ENCODE results near the gene ABHD16B. TPM values are rescaled to one million over a fixed set of nuclear protein-coding genes. Genes with fewer than 3 reads are reported as not detected.

ABHD16B gene
- total and polyA plus RNA-seq, 2 experiments from 2014 or later: not detected

DNA sequence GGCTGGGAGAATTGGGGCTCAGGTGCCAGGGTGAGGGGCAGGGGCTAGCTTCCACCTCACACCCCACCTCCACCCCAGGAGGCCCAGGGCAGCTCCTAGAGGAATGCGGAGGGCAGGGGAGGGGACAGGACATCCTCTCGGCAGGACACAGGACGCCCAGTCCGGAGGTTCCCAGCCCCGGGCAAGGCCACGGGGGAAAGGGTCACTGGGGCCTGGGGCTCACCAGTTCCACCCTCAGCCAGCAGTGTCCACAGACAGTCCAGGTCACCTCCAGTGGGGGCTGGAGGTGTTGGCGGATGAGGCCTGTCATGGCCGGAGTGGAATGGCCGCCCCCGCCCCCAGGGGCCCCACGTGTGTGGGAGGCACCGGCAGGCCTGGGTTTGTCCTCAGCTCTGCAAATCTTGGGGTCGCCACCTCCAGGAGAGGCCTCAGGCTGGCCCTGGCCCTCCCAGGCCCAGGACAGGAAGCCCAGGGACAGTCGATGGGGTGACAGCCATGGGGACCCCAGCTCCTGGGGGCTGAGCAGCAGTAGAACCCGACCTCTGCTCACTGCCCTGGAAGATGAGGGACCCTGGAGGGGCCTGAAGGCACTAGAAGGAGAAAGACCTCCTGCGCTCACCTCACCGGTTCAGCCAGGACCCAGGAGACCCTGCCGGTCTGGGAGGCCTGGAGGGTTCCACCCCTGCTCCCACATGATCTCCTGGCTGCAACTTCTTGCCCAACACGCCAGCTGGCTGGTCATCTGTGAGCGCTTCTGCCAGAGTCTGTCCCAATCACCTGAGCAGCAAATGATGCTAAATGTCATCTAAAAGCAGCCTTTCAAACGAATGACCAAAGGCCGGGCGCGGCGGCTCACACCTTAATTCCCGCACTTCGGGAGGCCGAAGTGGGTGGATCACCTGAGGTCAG, 13.0 kb upstream of the ABHD16B start (continued):
- TF ChIP-seq, protein P1, sequence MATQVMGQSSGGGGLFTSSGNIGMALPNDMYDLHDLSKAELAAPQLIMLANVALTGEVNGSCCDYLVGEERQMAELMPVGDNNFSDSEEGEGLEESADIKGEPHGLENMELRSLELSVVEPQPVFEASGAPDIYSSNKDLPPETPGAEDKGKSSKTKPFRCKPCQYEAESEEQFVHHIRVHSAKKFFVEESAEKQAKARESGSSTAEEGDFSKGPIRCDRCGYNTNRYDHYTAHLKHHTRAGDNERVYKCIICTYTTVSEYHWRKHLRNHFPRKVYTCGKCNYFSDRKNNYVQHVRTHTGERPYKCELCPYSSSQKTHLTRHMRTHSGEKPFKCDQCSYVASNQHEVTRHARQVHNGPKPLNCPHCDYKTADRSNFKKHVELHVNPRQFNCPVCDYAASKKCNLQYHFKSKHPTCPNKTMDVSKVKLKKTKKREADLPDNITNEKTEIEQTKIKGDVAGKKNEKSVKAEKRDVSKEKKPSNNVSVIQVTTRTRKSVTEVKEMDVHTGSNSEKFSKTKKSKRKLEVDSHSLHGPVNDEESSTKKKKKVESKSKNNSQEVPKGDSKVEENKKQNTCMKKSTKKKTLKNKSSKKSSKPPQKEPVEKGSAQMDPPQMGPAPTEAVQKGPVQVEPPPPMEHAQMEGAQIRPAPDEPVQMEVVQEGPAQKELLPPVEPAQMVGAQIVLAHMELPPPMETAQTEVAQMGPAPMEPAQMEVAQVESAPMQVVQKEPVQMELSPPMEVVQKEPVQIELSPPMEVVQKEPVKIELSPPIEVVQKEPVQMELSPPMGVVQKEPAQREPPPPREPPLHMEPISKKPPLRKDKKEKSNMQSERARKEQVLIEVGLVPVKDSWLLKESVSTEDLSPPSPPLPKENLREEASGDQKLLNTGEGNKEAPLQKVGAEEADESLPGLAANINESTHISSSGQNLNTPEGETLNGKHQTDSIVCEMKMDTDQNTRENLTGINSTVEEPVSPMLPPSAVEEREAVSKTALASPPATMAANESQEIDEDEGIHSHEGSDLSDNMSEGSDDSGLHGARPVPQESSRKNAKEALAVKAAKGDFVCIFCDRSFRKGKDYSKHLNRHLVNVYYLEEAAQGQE (IDR thresholded peaks at IDR 0.05; ENCODE audit: unreplicated experiment): no peak
- TF ChIP-seq, protein P2, sequence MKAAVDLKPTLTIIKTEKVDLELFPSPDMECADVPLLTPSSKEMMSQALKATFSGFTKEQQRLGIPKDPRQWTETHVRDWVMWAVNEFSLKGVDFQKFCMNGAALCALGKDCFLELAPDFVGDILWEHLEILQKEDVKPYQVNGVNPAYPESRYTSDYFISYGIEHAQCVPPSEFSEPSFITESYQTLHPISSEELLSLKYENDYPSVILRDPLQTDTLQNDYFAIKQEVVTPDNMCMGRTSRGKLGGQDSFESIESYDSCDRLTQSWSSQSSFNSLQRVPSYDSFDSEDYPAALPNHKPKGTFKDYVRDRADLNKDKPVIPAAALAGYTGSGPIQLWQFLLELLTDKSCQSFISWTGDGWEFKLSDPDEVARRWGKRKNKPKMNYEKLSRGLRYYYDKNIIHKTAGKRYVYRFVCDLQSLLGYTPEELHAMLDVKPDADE (IDR thresholded peaks at IDR 0.05): no peak
- TF ChIP-seq STAT1 (IDR thresholded peaks at IDR 0.05; ENCODE audit: unreplicated experiment): no peak

DNA sequence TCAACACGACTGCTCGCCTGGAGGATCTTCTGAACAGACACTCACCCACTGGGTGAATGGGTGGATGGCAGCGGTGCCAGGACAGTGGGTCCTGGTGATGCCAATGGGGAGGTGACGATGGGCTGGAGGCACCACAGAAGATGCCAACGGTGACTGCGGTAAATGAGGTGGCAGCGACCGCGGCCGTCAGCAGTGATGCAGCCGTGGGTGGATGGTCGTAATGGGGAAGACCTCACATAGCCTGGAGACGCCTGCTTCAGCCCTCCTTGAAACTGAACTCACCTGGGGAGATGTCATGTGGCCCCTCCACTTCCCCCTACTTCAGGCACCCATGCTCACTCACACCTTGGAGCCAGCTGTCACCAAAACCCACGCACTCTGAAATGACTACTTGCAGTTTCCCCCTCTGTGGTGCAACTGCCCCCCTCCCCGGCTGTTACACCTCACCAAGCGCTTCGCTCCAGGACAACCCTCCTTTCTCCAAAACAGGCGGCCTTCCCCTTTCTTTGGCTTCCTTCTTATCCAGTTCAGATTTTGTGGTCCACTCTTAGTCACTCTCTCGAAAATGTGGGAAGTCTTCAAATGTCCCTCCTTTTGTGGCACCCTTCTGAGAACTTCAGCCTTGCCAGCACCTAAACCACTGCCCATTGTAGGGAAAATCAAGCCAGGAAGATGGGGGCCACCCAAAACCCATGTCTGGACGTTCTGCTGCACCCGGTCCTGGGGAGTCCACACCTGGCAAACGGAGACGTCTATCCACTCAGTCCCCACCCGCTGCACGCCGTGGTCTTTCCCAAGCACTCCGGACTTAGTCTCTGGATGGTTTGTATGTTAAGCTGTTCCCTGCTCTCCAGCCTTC, 10.4 kb upstream of the ABHD16B start:
- H3K9me3 Mint-ChIP-seq: no peaks in the 10 kb centered on the region
- no peak for DNase-seq (ENCODE audit: low spot score)
- TF ChIP-seq JUNB (IDR thresholded peaks at IDR 0.05; ENCODE audit: unreplicated experiment) (no peak), CREB1 (CRISPR knock-in tag; IDR thresholded peaks at IDR 0.05; ENCODE audit: low read depth) (no peak), NANOG (IDR thresholded peaks at IDR 0.05; ENCODE audit: borderline replicate concordance) (no peak), EZH2 (IDR thresholded peaks at IDR 0.05; ENCODE audit: low read depth, unreplicated experiment) (no peak), EZH2phosphoT487 (IDR thresholded peaks at IDR 0.05; ENCODE audit: unreplicated experiment) (no peak), STAT1 (IDR thresholded peaks at IDR 0.05; ENCODE audit: unreplicated experiment) (no peak)
- TF ChIP-seq, protein P3, sequence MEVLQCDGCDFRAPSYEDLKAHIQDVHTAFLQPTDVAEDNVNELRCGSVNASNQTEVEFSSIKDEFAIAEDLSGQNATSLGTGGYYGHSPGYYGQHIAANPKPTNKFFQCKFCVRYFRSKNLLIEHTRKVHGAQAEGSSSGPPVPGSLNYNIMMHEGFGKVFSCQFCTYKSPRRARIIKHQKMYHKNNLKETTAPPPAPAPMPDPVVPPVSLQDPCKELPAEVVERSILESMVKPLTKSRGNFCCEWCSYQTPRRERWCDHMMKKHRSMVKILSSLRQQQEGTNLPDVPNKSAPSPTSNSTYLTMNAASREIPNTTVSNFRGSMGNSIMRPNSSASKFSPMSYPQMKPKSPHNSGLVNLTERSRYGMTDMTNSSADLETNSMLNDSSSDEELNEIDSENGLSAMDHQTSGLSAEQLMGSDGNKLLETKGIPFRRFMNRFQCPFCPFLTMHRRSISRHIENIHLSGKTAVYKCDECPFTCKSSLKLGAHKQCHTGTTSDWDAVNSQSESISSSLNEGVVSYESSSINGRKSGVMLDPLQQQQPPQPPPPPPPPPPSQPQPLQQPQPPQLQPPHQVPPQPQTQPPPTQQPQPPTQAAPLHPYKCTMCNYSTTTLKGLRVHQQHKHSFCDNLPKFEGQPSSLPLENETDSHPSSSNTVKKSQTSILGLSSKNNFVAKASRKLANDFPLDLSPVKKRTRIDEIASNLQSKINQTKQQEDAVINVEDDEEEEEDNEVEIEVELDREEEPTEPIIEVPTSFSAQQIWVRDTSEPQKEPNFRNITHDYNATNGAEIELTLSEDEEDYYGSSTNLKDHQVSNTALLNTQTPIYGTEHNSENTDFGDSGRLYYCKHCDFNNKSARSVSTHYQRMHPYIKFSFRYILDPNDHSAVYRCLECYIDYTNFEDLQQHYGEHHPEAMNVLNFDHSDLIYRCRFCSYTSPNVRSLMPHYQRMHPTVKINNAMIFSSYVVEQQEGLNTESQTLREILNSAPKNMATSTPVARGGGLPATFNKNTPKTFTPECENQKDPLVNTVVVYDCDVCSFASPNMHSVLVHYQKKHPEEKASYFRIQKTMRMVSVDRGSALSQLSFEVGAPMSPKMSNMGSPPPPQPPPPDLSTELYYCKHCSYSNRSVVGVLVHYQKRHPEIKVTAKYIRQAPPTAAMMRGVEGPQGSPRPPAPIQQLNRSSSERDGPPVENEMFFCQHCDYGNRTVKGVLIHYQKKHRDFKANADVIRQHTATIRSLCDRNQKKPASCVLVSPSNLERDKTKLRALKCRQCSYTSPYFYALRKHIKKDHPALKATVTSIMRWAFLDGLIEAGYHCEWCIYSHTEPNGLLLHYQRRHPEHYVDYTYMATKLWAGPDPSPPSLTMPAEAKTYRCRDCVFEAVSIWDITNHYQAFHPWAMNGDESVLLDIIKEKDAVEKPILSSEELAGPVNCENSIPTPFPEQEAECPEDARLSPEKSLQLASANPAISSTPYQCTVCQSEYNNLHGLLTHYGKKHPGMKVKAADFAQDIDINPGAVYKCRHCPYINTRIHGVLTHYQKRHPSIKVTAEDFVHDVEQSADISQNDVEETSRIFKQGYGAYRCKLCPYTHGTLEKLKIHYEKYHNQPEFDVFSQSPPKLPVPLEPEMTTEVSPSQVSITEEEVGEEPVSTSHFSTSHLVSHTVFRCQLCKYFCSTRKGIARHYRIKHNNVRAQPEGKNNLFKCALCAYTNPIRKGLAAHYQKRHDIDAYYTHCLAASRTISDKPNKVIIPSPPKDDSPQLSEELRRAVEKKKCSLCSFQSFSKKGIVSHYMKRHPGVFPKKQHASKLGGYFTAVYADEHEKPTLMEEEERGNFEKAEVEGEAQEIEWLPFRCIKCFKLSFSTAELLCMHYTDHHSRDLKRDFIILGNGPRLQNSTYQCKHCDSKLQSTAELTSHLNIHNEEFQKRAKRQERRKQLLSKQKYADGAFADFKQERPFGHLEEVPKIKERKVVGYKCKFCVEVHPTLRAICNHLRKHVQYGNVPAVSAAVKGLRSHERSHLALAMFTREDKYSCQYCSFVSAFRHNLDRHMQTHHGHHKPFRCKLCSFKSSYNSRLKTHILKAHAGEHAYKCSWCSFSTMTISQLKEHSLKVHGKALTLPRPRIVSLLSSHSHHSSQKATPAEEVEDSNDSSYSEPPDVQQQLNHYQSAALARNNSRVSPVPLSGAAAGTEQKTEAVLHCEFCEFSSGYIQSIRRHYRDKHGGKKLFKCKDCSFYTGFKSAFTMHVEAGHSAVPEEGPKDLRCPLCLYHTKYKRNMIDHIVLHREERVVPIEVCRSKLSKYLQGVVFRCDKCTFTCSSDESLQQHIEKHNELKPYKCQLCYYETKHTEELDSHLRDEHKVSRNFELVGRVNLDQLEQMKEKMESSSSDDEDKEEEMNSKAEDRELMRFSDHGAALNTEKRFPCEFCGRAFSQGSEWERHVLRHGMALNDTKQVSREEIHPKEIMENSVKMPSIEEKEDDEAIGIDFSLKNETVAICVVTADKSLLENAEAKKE (CRISPR knock-in tag; IDR thresholded peaks at IDR 0.05): no peak

More for the DNA sequence above, 10.4 kb upstream of the ABHD16B start:
- H3K27me3 ChIP-seq (ENCODE audit: insufficient read depth): no peaks in the 10 kb centered on the region
- ATAC-seq: no peak
- H3F3A ChIP-seq (replicated peaks; ENCODE audit: low read depth): peaks cover 11% of the 10 kb centered on the region
- H3K4me3 ChIP-seq: no peak overlapping the region
- Mint-ChIP-seq H3K27me3 (ENCODE audit: insufficient read depth, low read depth, poor library complexity) (peaks cover 14% of the 10 kb centered on the region), H3K4me3 (no peak overlapping the region; the same call in 2 of the 3 replicates), H3K36me3 (ENCODE audit: low read depth) (no peaks in the 10 kb centered on the region; the same call in 2 of the 3 replicates), H3K4me1 (peaks cover 16% of the 10 kb centered on the region), H3K27ac (no peak overlapping the region)
- H3K9me2 ChIP-seq (ENCODE audit: insufficient read depth): no peaks in the 10 kb centered on the region
- H3K27ac ChIP-seq (ENCODE audit: low read depth): no peak overlapping the region
- H2AFZ ChIP-seq: no peak overlapping the region
- peaks cover 42% of the 10 kb centered on the region for H3K4me1 ChIP-seq (ENCODE audit: insufficient read depth)
- no peaks in the 10 kb centered on the region for H3K79me2 ChIP-seq (replicated peaks; ENCODE audit: insufficient read depth)
- no peak overlapping the region for H3K4me2 ChIP-seq
- H4K20me1 ChIP-seq (replicated peaks; ENCODE audit: insufficient read depth): no peaks in the 10 kb centered on the region
- no peaks in the 10 kb centered on the region for H3K36me3 ChIP-seq (ENCODE audit: insufficient read depth)
